Fibroblast of the aortic adventitia (primary cell): Measurements from ENCODE around the gene SIDT1. TPM values are rescaled to one million over a fixed set of nuclear protein-coding genes. Genes with fewer than 3 reads are reported as not detected.

Experiments
- DNase-seq: peaks from one replicate; pipeline ENCODE4 v3.0.0-alpha.2; 2010; ENCODE audit warnings: low read depth
- H3K4me3 ChIP-seq: 2 replicates; pipeline ENCODE4 v1.5.1; 2011; ENCODE audit warnings: low read depth, mild to moderate bottlenecking, control low read depth, low read length, moderate library complexity
- total RNA-seq: library from RNA; depleted of rRNA; stranded (reverse); fragments of >200 nt; gene quantifications from 2 replicates; pipeline ENCODE4 v1.2.3, GENCODE V29; 2012; ENCODE audit warnings: low replicate concordance
- TF ChIP-seq, protein P1 (sequence below): IDR thresholded peaks from 2 replicates; pipeline ENCODE4 v1.5.1; 2011; ENCODE audit warnings: mild to moderate bottlenecking, low read length, control low read depth, inconsistent platforms; ENCODE audit not compliant: insufficient read depth

Gene SIDT1
- not detected in 2 replicates for total RNA-seq

DNA sequence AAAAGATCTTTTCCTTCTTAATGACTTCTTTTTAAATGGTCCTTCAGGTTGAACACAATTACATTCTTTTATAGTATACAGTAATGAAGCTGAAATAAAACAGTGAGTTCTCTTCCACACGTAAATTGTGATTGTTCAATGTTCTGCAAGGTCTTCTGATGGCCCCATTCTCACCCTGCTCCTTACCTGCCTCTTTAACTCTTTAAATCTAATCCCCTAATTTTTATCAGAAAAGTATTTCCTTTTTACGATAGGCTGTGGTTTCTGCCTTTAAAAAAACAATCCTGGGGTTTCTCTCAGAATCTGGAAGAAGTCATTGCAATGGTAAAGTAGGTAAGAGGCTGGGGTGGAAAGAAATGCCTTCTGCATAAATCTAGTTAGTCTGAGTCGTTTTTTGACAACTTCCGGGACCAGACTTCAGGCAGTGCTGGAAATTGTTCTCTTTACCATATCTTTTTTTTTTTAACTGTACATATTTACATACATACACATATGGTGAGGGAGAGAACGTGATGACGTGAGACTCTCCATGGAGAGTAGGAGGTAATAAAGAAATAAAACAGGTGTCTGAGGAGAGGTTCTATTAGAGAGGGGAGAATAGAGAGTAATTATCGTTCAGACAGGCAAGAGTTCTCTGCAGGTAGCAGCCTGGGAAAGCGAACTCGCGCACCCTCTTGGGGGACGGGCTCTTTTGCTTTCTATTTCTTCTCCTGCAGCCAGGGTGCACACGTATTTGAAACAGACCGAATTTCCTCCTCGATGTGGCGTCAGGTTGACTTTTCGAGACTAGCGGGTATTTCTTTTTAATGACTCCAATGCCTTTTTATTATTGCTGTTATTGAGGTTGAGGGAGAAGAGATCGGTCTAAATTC, at the start of gene SIDT1:
TSS of gene SIDT1 (plus strand) at position 730 of the 872 bp plus-strand sequence. CDS start 467 bp downstream, outside the sequence.
- no peak for DNase-seq
- TF ChIP-seq, protein P1, sequence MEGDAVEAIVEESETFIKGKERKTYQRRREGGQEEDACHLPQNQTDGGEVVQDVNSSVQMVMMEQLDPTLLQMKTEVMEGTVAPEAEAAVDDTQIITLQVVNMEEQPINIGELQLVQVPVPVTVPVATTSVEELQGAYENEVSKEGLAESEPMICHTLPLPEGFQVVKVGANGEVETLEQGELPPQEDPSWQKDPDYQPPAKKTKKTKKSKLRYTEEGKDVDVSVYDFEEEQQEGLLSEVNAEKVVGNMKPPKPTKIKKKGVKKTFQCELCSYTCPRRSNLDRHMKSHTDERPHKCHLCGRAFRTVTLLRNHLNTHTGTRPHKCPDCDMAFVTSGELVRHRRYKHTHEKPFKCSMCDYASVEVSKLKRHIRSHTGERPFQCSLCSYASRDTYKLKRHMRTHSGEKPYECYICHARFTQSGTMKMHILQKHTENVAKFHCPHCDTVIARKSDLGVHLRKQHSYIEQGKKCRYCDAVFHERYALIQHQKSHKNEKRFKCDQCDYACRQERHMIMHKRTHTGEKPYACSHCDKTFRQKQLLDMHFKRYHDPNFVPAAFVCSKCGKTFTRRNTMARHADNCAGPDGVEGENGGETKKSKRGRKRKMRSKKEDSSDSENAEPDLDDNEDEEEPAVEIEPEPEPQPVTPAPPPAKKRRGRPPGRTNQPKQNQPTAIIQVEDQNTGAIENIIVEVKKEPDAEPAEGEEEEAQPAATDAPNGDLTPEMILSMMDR = peak; percentile 15

GRCh38 chr3:113485161-113485609, 47.2 kb upstream of the SIDT1 start:
- H3K4me3 ChIP-seq = no peak overlapping the region
- DNase-seq = no peak
- TF ChIP-seq, protein P1 = no peak

More for the DNA sequence above, at the start of gene SIDT1:
- H3K4me3 ChIP-seq = peak within 1 kb of the TSS; percentile 60

GRCh38 chr3:113495035-113495434, 37.3 kb upstream of the SIDT1 start:
- DNase-seq = peak; percentile 61
- no peak overlapping the region for H3K4me3 ChIP-seq
- TF ChIP-seq, protein P1 = peak; percentile 53

GRCh38 chr3:113496924-113497323, 35.4 kb upstream of the SIDT1 start:
- DNase-seq = peak; percentile 55
- TF ChIP-seq, protein P1 = no peak
- H3K4me3 ChIP-seq = no peak overlapping the region

DNA sequence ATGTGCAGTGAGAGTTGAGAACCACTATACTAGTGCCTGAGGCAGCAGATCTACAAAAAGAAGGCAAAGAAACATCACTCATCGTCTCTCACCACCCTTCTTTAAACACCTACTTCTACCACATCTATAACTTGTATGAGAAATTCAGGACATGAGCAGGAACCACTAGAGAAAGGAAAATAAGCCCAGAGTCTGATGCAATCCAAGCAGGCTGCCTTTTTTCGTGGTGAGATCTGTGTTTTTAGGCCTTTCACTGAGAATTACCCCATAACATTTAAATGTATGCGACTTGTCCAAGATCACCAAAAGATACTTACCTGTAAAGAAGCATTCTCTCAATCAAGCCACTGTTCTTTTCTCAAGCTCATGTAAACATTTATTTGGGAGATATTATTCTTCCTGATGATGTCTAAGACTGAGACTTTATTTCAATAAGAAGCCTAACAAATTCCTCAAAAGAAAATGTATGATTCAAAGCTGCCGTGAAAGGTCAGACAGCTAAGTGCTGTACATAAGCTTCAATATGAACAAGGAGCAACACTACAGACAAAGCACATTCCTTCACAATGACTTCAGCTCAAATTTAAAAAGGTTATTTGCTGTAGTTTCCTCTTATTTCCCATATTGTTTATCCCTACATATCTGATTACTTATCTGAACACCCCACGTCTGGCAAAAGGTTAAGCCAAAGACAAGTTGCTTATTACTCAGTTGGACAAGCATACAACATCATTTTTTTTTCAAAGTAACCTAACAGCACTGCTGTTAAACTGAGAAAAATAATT, 33.9 kb upstream of the SIDT1 start:
- H3K4me3 ChIP-seq = no peak overlapping the region
- TF ChIP-seq, protein P1 = no peak
- peak; percentile 61 for DNase-seq

GRCh38 chr3:113499081-113499480, 33.3 kb upstream of the SIDT1 start:
- DNase-seq = peak; percentile 4
- TF ChIP-seq, protein P1 = no peak
- H3K4me3 ChIP-seq = no peak overlapping the region
